Stimulated activated CD4-positive, alpha-beta T cell treated with anti-CD3 and anti-CD28 coated beads, Interleukin-15, amount 100 ng/mL, for 1 hour (primary cell): Measurements from ENCODE around the gene RING1.

ENCODE experiments used
- DNase-seq, 2 donors: peaks; one replicate each; pipeline ENCODE4 v3.0.0-alpha.2; 2020; ENCODE audit warnings: low read depth in 1 of 2, low spot score in 1 of 2

The RING1 gene

DNA sequence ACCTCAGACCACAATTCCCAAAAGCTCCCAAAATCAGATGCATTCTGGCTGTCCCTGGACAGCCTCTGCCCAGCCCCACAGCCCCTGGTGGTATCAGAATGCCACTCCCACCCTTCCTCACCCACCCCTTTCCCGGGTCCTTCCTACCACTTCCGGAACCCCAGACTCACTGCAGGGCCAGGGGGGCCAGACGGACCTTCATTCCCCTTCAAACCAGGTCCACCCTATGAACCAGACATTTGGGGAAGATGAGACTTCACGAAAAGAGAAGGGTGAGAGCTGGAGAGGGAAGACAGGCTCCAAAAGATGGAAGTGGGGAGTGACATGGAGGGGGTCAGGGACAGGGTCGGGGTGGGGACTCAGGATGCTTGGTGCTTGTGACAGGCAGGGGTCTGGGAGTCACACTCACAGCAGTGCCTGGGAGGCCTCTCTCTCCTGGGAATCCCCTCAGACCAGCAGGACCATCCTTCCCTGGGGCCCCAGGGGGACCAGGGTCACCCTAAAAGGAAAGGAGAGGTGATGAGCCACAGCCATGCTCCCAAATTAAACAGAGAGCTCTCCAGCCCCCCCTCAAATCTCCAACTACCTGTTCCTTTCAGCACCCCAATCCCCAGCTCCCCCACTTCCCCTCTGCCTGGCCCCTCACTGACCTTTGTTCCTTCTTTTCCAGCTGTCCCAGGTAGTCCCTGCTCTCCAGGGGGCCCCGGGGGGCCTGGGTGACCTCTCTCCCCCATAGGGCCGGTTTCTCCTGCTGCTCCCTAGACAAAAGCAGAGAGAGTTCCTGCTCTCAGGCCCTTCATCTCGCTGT lies 36.2 kb upstream of the RING1 start:
- no peak for DNase-seq

DNA sequence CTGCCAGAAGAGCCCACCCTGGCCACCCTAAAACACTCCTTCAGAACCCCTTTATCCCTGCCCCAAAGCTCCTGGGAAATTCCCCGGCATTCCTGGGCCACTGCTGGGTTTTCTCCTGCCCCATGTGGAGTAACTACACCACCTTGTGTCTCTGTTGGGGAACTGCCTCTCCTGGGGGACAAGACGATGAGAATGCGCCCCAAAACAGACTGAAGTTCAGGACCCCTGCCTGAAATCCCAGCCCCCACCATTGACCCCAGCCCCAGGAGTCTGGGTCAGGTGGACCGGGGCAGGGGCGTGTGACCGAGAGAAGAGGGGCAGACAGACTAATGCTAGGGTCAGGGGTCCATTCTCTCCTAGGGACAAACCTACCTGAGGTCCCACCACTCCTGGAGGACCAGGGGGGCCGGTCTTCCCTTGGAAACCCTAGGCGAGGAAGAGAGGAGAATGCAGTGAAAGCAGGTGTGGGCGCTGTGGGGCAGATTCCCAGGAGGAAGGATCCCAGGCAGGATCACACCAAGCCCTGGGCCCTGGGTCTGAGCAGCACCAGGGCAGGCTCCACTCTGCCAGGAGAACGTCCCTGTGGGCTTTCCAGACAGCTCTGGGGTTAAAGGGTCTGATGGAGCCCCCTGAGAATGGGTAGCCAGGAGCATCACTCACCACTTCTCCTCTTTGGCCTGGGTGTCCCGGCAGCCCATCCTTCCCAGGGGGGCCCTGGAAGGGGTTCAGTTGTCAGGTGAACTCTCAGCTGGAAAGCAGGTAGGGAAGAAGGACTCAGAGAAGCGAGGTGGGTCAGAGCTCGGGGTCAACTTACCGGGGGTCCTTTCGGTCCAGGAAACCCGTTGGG lies 35.4 kb upstream of the RING1 start:
- DNase-seq: no peak

DNA sequence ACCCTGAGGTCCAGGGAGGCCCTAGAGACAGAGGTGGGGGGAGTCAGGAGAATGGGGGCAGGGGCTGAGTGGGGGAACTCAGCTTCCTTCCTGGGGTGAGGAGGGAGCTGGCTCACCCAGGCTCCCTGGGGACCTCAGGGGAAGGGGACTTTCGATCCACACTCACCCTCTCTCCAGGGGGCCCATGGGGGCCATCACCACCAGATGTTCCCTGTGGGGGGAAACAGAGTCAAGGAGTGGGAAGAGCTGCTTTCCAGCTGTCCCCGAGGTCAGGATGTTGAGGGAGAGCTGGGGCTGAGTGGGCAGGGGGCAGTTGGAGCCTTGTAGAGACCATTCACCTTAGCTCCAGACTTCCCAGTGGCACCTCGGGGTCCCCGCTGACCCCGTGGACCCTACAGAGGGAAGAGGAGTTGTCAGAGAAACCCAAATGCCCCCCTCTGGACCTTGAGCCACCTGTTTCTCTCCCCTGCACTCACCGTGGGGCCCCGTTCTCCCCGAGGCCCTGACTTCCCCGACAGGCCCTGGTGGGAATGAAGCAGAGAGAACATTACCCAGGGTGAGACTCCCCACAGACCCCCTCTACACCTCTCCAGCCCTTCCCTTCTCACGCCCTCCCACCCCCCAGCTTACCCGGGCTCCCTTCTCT lies 34.6 kb upstream of the RING1 start:
- no peak for DNase-seq

DNA sequence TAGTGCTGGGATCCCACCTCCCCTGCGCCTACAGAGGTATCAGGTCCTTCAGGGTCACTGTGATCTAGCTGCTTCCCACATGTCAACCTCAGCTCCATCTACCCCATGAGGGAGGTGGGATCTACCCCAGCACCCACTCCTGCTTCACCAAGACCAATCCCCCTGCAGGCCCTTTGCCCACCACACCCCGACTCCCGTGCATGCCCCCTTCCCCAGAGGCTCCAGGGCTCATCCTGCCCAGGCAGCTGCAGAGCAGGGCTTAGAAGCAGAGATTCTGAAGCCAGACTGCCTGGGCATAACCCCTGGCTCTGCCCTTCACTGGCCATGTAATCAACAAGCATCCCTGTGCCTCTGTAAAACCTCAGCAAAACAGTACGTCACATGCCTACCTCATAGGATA lies 33.5 kb upstream of the RING1 start:
- DNase-seq: no peak

DNA sequence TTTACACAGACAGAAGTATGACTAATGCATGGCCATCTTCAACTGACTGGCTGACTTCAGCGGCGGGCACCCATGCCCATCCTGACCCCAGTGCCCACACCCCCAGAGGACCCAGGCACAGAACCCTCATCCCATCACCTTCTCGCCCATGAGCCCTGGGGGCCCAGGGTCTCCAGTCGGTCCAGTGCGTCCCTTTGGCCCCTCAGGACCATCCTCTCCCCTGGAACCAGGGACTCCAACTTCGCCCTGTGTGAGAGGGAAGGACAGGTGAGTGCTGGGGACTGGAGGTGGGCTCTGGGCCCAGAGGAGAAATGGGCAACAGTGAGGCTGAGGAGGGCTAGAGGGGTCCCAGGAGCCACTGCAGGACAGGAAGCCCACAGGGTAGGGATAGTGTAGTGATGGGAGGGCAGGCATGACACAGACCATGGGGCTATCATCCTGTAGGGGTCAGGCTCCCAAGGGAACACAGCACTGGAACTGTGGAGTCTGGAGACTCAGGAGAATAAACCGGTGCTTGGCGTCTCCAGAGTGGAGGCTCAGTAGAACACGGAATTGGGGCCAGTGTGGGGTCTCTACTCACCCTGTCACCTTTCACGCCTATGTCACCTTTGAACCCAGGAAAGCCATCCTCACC lies 32.7 kb upstream of the RING1 start:
- DNase-seq: no peak

DNA sequence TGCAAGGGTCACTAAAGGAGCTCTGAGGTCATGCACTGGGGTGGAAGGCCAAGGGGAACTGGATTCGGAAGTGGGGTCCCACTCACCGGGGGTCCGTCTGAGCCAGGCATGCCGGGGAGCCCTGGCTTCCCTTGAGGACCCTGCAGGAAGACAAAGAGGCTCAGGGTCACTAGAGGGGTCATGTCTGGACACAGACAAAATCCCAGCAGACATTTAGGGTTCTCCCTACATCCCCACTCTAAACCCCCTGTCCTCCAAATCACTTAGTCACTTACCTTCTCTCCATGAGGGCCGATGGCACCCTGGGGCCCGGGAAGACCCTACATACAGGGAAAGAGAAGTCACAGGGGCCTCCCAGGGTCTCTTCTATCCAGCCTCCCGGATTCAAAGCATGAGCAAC lies 31.4 kb upstream of the RING1 start:
- DNase-seq: no peak

DNA sequence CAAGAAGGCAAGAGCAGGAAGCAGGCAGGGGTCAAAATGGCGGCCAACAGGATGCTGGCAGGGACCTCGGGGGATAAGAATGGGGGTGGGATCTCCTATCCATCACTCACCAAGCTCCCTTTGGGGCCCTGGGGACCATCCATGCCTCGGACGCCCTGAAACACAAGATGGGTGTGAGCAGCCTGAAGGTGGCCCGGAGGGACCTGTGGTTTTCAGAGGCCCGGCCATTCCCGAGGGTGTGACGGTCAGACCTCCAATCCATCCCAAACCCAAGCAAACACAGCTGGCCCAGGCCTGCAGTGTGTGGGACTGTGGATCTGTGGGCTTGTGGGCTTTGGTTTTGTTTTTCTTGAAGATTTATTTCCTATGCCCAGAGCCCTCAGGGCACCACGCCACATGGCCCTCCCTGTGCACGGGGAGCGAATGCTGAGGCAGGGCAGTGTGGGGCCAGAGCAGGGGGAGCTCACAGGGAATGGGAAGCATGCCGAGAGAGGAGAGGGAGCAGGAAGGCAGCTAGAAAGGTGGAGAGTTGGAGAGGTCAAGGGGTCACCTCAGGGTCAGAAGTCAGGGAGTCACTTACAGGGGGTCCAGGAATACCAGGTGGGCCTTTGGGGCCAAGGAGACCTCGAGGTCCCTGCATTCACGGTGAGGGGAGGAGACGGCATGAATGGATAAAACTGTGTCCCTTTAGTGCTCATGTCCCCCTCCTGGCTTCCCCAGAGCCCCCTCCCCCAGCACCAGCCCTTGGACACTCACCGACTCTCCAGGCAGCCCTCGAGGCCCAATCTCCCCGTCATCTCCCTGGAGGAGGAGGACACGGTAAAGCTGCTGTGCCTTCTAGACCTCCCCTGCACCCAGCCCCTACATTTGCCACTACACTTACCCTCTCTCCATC lies 30.5 kb upstream of the RING1 start:
- DNase-seq: no peak

DNA sequence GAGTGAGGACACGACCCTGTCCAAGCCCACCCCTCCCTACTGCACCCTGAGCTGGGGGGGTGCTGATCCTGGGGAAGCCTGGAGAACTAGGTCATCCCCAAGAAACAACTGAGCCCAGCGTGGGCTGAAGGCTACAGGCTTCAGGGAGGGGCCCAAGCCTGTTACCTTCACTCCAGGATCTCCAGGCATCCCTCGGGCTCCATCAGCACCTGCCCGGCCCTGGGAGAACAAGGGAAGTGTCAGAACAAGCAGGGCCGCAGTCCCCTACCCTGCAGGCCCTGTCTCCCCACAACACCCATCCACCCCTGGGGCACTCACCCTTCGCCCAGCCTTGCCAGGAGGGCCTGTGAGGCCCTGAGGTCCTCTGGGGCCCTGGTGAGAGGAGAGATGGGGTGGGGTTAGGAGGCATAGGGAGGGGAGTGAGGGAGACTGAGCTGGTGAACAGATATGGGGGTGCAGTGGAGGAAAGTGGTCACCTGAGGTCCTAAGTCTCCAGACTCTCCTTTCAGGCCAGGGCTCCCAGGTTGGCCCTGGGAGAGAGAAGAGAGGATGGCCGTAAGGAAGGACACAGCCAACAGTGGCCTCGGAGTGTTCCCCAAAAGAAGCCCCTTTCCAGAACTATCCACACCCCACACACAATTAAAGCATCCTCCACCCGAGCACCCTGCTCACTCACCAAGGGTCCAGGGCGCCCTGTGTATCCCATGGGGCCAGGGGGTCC lies 29.4 kb upstream of the RING1 start:
- no peak for DNase-seq

DNA sequence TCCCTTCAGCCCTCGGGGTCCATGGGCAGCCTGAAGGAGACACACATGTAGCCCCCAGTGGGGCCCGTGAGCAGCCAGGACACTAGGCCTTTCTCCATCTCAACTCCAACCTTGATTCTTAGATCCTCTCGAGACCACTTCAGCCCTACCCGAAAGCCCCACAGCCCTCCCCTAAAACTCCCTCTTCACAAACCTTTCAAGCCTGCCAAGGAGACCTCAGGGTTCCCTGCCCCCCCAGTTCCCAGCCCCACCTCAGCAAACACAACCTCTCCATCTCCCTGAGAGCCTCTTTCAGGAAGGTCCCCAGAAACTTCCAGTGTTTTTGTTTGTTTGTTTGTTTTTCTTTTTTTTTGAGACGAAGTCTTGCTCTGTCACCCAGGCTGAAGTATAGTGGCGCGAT lies 27.2 kb upstream of the RING1 start:
- DNase-seq: no peak

DNA sequence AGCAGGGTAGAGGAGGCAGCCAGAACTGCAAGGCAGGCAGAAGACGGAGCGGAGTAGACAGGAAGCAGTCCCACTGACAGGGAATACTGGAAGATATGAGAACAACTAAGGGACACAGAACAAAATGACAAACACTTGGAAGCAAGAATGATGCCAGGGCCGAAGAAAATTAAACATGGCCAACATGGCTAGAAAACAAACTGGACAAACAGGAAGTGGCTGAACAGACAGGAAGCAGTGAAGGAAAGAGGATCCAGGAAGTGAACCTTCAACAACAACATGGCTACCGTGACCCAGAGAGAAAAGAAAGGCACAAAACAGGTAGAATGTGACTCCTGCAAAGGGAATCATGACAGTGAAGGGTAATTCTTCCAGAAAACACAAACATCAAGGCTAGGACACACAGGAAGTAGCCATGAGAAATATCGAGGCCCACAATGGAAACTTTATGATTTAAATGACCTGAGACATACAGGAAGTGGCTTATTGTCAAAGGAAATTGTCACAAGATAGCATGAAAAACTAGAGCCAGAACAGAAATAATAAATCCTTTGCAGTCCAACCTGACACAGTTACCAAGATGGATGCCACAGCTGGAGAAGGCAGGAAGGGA lies 25.1 kb upstream of the RING1 start:
- DNase-seq: no peak

DNA sequence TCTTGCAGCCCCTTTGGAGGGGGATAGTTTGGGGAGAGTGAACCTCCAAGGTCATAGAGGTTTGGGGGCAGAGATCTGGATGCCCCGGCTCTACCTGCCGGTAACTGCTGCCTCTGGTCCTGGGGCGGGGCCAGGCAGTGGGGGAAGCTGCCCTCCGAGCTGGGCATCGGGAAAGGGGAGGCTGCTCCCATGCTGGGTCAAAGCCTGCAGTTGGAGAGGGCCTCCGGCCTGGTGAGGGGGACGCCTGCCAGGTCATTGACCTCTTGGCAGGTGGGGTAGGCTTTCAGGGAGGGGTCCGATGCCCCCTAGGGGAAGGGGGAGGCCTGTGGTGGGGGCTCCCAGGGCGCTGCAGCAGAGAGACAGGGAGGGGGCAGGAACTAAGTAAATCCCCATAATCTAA lies 23.1 kb upstream of the RING1 start:
- DNase-seq: no peak

DNA sequence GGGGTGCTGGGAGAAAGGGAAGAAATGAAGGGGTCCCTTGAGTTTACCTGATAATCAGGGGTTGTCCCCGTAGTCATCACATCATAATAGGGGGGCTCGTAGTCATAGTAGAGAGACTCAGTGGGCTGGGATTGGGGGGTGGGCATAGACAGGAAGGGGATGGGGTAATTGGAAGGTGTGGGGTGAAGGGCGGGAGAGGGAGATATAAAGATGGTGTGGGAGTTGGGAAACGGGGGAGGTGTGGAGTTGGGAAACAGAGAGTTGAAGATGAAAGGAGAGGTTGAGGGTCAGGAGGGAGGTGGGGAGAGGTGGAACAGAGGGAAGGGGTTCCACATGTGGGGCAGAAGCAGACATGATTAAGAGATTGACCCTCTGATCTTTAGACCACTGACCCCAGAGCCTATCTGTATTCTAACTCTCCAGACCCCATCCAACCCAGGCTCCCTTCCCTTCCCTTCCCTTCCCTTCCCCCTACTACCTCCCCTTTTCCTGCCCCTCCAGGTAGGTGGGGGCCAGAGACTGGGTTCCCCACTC lies 22.6 kb upstream of the RING1 start:
- no peak for DNase-seq

DNA sequence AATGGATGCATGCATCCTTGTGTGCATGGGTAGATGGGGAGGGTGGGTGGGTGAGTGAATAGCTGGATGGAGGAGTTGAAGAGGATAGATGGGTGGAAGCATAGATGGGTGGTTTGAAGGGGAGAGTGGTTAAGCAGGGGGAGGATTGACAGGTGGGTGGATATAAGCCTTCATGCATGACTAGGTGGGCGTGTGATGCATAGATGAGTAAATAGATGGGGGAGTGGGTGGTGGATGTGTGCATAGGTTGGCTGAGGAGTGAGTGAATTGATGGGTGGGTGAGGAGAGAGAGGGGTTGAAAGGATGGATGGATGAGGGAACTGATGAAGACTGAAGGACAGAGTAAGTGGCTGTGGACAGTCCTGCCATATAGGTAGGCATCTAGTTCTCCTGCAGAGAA lies 20.5 kb upstream of the RING1 start:
- no peak for DNase-seq

DNA sequence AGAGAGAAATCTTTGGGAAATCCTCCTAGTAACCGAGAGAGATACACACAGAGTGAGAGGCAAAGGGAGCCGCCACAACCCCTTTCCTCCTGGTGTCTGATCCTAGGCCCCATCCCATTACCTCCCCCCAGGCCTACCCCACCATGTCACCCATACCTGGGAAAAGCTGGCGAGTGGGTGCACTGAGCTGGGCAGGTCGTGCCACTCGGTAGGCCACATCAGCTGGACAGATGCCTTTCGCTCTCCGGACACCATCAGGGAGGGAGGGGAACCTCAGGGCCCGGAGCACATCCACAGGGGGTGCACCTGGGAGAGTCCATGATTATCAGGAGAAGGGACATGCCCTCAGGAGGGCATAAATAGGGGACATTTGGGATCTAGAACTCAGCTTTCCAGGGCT lies 19.1 kb upstream of the RING1 start:
- no peak for DNase-seq

DNA sequence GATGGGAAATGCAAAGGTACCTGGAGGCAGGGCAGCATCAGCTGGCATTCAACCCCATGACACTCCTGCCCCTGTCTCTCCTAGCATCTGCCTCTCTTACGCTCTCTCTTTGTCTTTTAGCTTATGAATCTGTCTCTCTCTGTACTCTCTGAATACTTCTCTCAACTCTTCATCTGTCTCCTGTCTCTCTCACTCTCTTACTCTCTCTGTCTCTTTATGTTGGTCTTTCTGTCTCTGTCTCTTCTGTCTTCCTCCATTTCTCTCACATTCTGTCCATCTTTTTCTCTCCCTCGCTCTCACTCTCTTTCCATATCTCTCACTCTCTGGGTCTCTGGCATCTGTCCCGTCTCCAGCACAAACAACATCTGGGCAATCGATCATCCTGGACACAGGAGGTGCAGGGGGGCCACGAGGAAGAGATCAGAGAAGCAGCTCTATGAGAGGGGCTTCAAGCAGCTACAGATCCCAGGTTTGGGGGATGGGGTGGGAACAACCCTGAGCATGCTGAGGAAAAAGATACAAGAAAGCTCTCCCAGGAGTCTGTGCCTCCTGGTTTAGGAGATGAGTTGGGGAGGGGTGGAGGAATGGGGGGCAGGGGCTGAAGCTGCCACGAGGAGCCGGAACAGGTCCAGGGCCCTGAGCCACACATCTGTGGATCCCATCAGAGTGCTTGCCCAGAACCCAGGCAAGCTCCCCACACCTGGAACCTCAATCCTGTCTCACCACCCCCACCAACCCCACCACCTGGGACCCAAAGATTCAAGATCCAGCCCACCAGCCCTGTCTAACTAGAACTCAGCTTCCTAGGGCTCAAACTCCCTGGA lies 18.5 kb upstream of the RING1 start:
- no peak for DNase-seq

DNA sequence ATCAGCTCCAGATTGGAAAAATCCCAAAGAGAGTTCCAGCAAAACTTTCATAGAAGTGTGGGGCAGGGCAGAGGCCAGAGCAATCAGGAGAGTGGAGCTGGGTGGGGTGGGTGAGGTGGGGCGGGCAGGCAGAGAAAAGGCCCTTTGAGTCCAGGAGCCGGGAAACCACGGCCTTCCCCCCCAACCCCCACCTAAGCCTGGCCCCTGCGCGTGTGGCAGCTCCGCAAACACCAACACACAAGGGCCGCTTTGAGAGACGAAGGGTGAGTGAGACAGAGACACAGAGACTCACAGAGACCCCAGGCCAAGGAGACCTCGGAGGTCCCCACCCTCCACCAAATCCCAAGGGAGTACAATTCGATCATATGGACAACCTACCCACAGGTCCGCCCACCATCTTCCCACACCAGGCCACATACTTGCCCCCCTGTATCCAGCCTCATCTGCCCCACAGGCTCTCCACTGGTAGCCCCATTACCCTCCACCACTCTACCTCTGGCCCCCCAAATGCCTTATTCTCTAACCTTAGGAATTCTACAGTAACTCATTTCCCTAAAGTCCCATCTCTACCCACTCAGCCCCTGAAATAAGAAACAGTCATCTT lies 17.7 kb upstream of the RING1 start:
- DNase-seq: no peak

DNA sequence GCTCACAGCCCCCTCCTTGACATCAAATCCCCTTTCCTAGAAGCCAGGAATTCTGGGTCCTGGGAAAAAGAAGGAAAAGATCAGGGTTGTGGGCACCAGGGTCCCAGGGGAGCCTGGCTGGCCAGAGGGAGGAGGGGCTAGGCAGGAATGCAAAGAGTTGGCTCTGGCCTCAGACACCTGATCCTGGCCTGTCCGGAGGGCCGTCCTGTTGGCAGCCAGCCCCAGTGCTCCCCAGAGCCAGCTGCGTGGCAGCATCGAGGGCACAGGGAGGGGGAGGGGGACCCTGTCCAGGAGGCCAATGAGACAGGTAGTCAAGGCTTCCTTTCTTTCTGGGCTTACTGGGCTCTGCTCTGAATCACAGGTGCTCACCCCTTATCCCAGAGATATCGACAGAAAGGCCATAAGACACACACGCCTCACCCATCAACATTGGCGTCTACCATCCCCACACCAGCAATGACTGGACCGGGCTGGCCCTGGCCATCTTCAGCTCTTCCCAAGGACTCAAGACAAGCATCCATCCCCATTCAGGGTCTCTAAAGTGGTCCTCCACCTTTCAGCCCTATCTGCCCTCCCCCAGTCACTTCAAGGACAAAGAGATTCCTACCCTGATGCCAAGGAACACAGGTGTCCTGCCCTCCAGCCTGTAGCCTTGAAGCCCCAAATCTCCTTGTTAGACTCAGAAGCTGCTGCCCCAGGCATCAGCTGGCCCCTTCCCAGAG lies 16.8 kb upstream of the RING1 start:
- DNase-seq: no peak
